Forelimb muscle (tissue), 1 donor: Measurements from ENCODE around the gene PHF20. TPM values are rescaled to one million over a fixed set of nuclear protein-coding genes. Genes with fewer than 3 reads are reported as not detected.
"Not testable (repeated sequence)": the region's sequence is repeated elsewhere in the genome, so short reads cannot be mapped to it uniquely, and the experiment has no call there.

ENCODE experiments used
- DNase-seq: peaks from one replicate; pipeline ENCODE4 v3.0.0-alpha.2; 2013; ENCODE audit warnings: low read depth
- polyA plus RNA-seq: library from polyadenylated mRNA; unstranded; fragments of 120-200 nt; gene quantifications from one replicate; pipeline ENCODE4 v1.2.1, GENCODE V29; 2013; ENCODE audit not compliant: insufficient read length

The PHF20 gene
- polyA plus RNA-seq, 1 donor = 25.9 TPM

- no peak for DNase-seq
These were observed 113.4 kb downstream of the PHF20 start for GRCh38 chr20:35885212-35885611.

- no peak for DNase-seq
These were observed 114.7 kb downstream of the PHF20 start for GRCh38 chr20:35886537-35886936.

- DNase-seq = no peak
These were observed 115.7 kb downstream of the PHF20 start for GRCh38 chr20:35887393-35888064.

GRCh38 chr20:35888657-35889056 is 116.8 kb downstream of the PHF20 start:
- DNase-seq = no peak

- DNase-seq = no peak
These were observed 119.6 kb downstream of the PHF20 start for GRCh38 chr20:35891375-35891774.

GRCh38 chr20:35892871-35893270 is 121.1 kb downstream of the PHF20 start:
- no peak for DNase-seq

GRCh38 chr20:35893942-35894341 is 122.1 kb downstream of the PHF20 start:
- DNase-seq = no peak

- not testable (repeated sequence) for DNase-seq
These were observed 123.7 kb downstream of the PHF20 start for GRCh38 chr20:35895516-35895915.

GRCh38 chr20:35899064-35899463 is 127.2 kb downstream of the PHF20 start:
- DNase-seq = no peak

- DNase-seq = not testable (repeated sequence)
These were observed 129.4 kb downstream of the PHF20 start for GRCh38 chr20:35901230-35901629.

GRCh38 chr20:35901678-35902544 is 130.1 kb downstream of the PHF20 start:
- DNase-seq = no peak

GRCh38 chr20:35902545-35902941 is 130.7 kb downstream of the PHF20 start:
- no peak for DNase-seq

- no peak for DNase-seq
These were observed 132.0 kb downstream of the PHF20 start for GRCh38 chr20:35903843-35904242.

GRCh38 chr20:35904982-35905663 is 133.3 kb downstream of the PHF20 start:
- DNase-seq = no peak

GRCh38 chr20:35907017-35907701 is 135.3 kb downstream of the PHF20 start:
- no peak for DNase-seq

- DNase-seq = no peak
These were observed 136.2 kb downstream of the PHF20 start for GRCh38 chr20:35908007-35908406.

- DNase-seq = no peak
These were observed 137.4 kb downstream of the PHF20 start for GRCh38 chr20:35909176-35909575.

GRCh38 chr20:35909796-35910195 is 138.0 kb downstream of the PHF20 start:
- no peak for DNase-seq

GRCh38 chr20:35910254-35910653 is 138.4 kb downstream of the PHF20 start:
- no peak for DNase-seq

- no peak for DNase-seq
These were observed 141.1 kb downstream of the PHF20 start for GRCh38 chr20:35912881-35913280.

- DNase-seq = no peak
These were observed 145.3 kb downstream of the PHF20 start for GRCh38 chr20:35917077-35917476.

- no peak for DNase-seq
These were observed 146.2 kb downstream of the PHF20 start for GRCh38 chr20:35918021-35918420.
